ENCODE data around the gene GLB1L2. TPM values are rescaled to one million over a fixed set of nuclear protein-coding genes. Genes with fewer than 3 reads are reported as not detected.
A peak's percentile ranks its signal among the peaks of the same experiment; 100 is the strongest.
"Not testable (repeated sequence)": the region's sequence is repeated elsewhere in the genome, so short reads cannot be mapped to it uniquely, and the experiment has no call there.

Gene GLB1L2, protein sequence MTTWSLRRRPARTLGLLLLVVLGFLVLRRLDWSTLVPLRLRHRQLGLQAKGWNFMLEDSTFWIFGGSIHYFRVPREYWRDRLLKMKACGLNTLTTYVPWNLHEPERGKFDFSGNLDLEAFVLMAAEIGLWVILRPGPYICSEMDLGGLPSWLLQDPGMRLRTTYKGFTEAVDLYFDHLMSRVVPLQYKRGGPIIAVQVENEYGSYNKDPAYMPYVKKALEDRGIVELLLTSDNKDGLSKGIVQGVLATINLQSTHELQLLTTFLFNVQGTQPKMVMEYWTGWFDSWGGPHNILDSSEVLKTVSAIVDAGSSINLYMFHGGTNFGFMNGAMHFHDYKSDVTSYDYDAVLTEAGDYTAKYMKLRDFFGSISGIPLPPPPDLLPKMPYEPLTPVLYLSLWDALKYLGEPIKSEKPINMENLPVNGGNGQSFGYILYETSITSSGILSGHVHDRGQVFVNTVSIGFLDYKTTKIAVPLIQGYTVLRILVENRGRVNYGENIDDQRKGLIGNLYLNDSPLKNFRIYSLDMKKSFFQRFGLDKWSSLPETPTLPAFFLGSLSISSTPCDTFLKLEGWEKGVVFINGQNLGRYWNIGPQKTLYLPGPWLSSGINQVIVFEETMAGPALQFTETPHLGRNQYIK
- 1 to 10 TPM; 1.2 to 1.9 TPM for total RNA-seq

DNA sequence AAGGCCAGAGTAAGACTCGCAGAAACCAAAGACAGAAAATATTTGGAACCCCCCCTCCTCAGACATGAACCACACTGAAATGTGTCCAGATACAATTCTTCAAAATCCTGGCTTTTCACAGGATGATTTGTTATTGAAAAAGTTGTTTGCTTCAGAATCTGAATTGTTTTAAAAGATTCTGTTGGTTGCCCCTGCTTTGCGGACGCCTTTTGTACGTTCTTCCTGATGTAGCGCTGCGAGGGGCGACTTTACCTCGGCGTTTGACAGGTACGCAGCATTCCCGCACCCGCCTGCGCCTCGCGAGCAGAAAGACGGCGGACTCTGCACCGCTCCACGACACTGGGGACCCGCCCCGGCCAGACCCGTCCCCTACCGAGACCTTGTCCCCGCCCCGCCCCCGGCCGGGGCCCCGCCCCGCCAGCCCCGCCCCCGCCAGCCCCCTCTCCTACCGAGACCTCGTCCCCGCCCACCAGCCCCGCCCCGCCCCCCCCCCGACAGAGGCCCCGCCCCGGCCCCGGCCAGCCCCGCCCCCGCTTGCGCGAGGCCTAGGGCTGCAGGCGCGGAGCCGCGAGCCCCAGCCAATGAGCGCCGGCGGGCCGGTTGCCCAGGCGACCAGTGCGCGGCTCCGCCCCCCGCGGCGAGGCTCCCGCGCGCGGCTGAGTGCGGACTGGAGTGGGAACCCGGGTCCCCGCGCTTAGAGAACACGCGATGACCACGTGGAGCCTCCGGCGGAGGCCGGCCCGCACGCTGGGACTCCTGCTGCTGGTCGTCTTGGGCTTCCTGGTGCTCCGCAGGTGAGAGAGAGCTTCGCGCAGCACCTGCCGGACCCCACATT, at the start of gene GLB1L2:
Gene GLB1L2, plus strand, starts transcription at position 635 of the 835 bp plus-strand sequence. Its CDS starts 74 bp downstream, at position 709.
- Mint-ChIP-seq H3K27ac (no peak within 1 kb of the TSS), H3K4me3 (peak within 1 kb of the TSS; percentile 75)
- CTCF ChIA-PET: interaction anchor here (0.8 to 1.3 kb wide), 2 partner anchors 56 to 70 kb away, joined by 3 to 5 read pairs; no protein-coding TSS in a partner anchor

DNA sequence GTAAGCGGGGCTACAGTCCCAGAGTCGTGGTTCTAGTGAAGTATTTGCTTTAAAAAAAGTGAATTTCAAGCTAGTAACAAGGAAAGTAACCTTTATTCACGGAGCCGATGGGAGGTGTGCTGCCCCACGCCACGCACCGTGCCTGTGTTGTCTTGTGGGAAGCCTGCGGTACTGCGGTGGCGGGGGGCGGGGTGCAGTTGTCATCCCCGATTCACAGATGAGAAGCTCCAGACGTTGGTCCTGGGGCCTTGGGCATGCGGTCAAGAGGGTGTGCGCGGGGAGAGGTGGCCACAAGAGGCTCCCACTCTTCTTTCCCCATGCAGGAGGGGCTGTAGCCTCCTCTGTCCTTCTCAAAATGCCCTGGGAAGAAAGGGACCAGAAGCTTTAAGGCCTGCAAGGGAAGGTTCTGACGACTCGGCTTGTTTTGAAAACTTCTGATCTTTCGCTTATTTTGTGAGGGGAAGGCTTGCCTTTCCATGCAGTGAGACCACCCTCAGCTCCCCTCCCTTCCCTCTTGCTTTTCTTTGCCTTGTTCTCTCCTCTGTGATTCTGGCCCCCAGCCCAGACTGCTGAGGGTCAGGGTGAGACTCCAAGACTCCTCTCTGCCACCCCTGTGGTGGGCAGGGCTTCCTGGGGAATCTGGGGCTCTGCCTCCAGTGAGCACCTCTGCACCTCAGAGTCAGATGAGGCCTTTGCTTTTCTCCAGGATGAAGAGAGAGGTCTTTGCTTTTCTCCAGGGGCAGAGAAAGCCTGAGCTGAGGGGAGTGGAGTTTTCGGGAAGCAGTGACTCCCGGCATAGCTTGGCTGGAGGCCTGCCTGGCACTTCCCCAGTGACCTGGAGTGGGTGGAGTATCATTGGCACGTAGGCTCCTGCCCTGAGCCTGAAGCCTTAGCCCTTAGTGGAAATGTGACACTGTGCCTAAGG, 49.4 kb upstream of the GLB1L2 start:
- Mint-ChIP-seq H3K4me3 (no peak overlapping the region), H3K9me3 (ENCODE audit: insufficient read depth) (peaks cover 8% of the 10 kb centered on the region), H3K4me1 (ENCODE audit: low read depth) (peaks cover 6% of the 10 kb centered on the region), H3K27me3 (ENCODE audit: low read depth) (peaks cover 5% of the 10 kb centered on the region), H3K27ac (no peak overlapping the region), H3K36me3 (ENCODE audit: low read depth) (peaks cover 6% of the 10 kb centered on the region)
- ATAC-seq: no peak
- ChIA-PET POLR2A (no interaction called here), CTCF (interaction anchor here (0.9 kb wide), 1 partner anchor 18 kb away, joined by 3 read pairs; no protein-coding TSS in a partner anchor)
- no peak for DNase-seq

More for the DNA sequence above, at the start of gene GLB1L2:
- ATAC-seq: peak; percentile 97
- POLR2A ChIA-PET: no interaction called here
- H3K36me3 Mint-ChIP-seq (ENCODE audit: low read depth): no peaks in the 10 kb centered on the region
- H3K9me3 Mint-ChIP-seq (ENCODE audit: insufficient read depth): no peaks in the 10 kb centered on the region
- DNase-seq: peak; percentile 77
- peaks cover 13% of the 10 kb centered on the region for H3K4me1 Mint-ChIP-seq (ENCODE audit: low read depth)
- peaks cover 56% of the 10 kb centered on the region for H3K27me3 Mint-ChIP-seq (ENCODE audit: low read depth)

- Mint-ChIP-seq H3K4me3 (no peak overlapping the region), H3K9me3 (ENCODE audit: insufficient read depth) (peaks cover 1% of the 10 kb centered on the region), H3K4me1 (ENCODE audit: low read depth) (peaks cover 3% of the 10 kb centered on the region), H3K27ac (no peak overlapping the region), H3K27me3 (ENCODE audit: low read depth) (peaks cover 2% of the 10 kb centered on the region), H3K36me3 (ENCODE audit: low read depth) (peaks cover 1% of the 10 kb centered on the region)
- DNase-seq (no peak), ATAC-seq (no peak)
- POLR2A ChIA-PET: no interaction called here
- CTCF ChIA-PET: no interaction called here
Measured at GRCh38 chr11:134283461-134284230, 48.1 kb upstream of the GLB1L2 start.

DNA sequence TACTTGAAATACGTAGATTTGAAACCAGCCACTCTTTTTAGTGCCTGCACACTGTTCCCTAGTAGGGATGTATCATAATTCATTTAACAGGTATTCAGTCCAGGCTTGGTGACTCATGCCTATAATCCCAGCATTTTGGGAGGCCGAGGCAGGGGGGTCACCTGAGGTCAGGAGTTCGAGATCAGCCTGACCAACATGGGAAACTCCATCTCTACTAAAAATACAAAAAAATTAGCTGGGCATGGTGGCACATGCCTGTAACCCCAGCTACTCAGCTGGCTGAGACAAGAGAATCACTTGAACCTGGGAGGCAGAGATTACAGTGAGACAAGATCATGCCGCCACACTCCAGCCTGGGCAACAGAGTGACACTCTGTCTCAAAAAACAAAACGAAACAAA, 47.4 kb upstream of the GLB1L2 start:
- DNase-seq; H3K4me3 Mint-ChIP-seq; H3K9me3 Mint-ChIP-seq (ENCODE audit: insufficient read depth); H3K36me3 Mint-ChIP-seq (ENCODE audit: low read depth); H3K27me3 Mint-ChIP-seq (ENCODE audit: low read depth); ATAC-seq; H3K27ac Mint-ChIP-seq; H3K4me1 Mint-ChIP-seq (ENCODE audit: low read depth); POLR2A ChIA-PET; CTCF ChIA-PET: not testable (repeated sequence)

DNA sequence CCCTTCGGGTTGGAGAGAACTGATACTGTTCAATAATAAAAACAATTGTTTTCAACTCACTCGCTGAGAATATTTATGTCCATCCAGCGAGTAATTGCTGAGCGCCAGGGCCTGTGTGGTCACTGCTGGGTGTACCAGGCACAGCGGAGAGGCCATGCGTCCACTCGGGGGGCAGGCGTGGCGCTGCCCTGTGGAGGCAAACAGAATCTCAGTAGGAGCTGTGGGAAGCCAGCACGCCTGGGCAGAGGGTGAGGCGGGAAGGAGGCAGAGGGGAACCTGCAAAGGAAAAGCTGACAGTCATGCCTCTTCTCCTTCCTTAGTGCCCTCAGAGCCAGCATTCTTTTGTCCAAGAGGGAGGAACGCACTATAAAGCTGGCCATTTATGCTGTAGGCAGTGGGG, 44.2 kb upstream of the GLB1L2 start:
- ChIA-PET POLR2A (interaction anchor here (0.7 kb wide), 1 partner anchor 14 kb away, joined by 3 read pairs; no protein-coding TSS in a partner anchor), CTCF (interaction anchor here (1.2 kb wide), 1 partner anchor 8 kb away, joined by 3 read pairs; no protein-coding TSS in a partner anchor)
- H3K4me1 Mint-ChIP-seq (ENCODE audit: low read depth): no peaks in the 10 kb centered on the region
- H3K4me3 Mint-ChIP-seq: no peak overlapping the region
- DNase-seq (no peak), ATAC-seq (no peak)
- no peaks in the 10 kb centered on the region for H3K36me3 Mint-ChIP-seq (ENCODE audit: low read depth)
- H3K27me3 Mint-ChIP-seq (ENCODE audit: low read depth): no peaks in the 10 kb centered on the region
- no peaks in the 10 kb centered on the region for H3K9me3 Mint-ChIP-seq (ENCODE audit: insufficient read depth)
- H3K27ac Mint-ChIP-seq: no peak overlapping the region

DNA sequence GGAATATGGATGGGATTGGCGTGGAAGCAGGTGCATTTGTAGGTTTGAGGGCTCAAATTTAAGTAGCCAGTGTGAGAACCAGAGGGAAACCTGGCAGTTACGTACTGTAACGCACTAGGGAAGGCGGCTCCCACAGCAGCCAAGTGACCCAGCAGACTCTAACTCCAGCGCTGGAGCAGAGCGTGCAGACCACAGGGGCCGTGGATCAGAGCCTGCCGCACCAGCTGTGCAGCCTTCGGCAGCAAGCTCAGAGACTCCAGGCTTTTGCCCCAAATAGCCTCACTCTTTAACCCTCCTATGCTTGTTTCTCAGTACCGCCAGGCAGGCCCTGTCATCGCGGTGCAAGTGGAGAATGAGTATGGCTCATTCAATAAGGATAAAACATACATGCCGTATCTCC, 43.3 kb upstream of the GLB1L2 start:
- no peaks in the 10 kb centered on the region for H3K9me3 Mint-ChIP-seq (ENCODE audit: insufficient read depth)
- H3K36me3 Mint-ChIP-seq (ENCODE audit: low read depth): no peaks in the 10 kb centered on the region
- no peaks in the 10 kb centered on the region for H3K4me1 Mint-ChIP-seq (ENCODE audit: low read depth)
- H3K27ac Mint-ChIP-seq: no peak overlapping the region
- CTCF ChIA-PET: no interaction called here
- POLR2A ChIA-PET: no interaction called here
- no peak for ATAC-seq
- H3K27me3 Mint-ChIP-seq (ENCODE audit: low read depth): no peaks in the 10 kb centered on the region
- no peak overlapping the region for H3K4me3 Mint-ChIP-seq
- no peak for DNase-seq

DNA sequence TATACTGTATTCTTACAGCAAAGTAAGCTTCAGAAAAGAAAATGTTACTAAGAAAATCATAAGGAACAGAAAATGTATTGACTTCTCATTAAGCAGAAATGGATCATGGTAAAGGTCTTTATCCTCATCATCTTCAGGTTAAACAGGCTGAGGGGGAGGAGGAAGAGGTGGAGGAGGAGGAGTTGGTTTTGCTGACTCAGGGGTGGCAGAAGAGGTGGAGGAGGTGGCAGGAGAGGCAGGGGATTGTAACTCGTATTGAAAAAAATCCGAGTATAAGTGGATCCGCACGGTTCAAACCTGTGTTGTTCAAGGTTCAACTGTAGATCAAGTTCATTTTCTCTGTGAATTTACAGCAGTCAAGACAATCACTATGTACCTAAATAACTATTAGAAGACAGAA, 42.6 kb upstream of the GLB1L2 start:
- Mint-ChIP-seq H3K27ac (no peak overlapping the region), H3K4me3 (no peak overlapping the region), H3K27me3 (ENCODE audit: low read depth) (no peaks in the 10 kb centered on the region), H3K36me3 (ENCODE audit: low read depth) (no peaks in the 10 kb centered on the region), H3K4me1 (ENCODE audit: low read depth) (no peaks in the 10 kb centered on the region), H3K9me3 (ENCODE audit: insufficient read depth) (no peaks in the 10 kb centered on the region)
- DNase-seq (no peak), ATAC-seq (no peak)
- ChIA-PET CTCF (no interaction called here), POLR2A (no interaction called here)

GRCh38 chr11:134289789-134290188, 42.0 kb upstream of the GLB1L2 start:
- Mint-ChIP-seq H3K4me1 (ENCODE audit: low read depth) (no peaks in the 10 kb centered on the region), H3K9me3 (ENCODE audit: insufficient read depth) (no peaks in the 10 kb centered on the region), H3K27me3 (ENCODE audit: low read depth) (no peaks in the 10 kb centered on the region), H3K4me3 (no peak overlapping the region), H3K27ac (no peak overlapping the region), H3K36me3 (ENCODE audit: low read depth) (no peaks in the 10 kb centered on the region)
- ChIA-PET POLR2A (no interaction called here), CTCF (no interaction called here)
- ATAC-seq: no peak
- DNase-seq: no peak

DNA sequence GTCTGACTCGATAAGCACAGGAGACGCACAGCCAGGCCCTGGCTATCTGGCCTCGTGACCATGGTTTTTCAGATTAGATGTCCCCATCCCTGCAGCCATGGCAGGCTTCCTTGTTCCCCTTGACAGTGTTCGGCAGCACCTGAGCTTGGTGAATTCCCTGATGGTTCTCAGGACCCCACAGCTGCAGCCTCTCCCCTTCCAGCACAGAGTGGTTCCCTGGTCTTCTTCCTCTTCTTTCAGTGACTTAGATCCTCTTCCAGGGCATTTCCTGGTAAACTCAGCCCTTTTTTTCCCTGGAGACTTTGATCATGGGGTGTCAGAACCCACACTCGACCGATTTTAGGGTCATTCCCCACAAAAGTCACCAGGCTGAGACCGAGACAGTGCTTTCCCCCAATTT, 41.1 kb upstream of the GLB1L2 start:
- H3K9me3 Mint-ChIP-seq (ENCODE audit: insufficient read depth): no peaks in the 10 kb centered on the region
- ChIA-PET CTCF (no interaction called here), POLR2A (no interaction called here)
- no peak overlapping the region for H3K4me3 Mint-ChIP-seq
- no peaks in the 10 kb centered on the region for H3K36me3 Mint-ChIP-seq (ENCODE audit: low read depth)
- no peak for ATAC-seq
- H3K27ac Mint-ChIP-seq: no peak overlapping the region
- no peaks in the 10 kb centered on the region for H3K4me1 Mint-ChIP-seq (ENCODE audit: low read depth)
- no peaks in the 10 kb centered on the region for H3K27me3 Mint-ChIP-seq (ENCODE audit: low read depth)
- DNase-seq: no peak

DNA sequence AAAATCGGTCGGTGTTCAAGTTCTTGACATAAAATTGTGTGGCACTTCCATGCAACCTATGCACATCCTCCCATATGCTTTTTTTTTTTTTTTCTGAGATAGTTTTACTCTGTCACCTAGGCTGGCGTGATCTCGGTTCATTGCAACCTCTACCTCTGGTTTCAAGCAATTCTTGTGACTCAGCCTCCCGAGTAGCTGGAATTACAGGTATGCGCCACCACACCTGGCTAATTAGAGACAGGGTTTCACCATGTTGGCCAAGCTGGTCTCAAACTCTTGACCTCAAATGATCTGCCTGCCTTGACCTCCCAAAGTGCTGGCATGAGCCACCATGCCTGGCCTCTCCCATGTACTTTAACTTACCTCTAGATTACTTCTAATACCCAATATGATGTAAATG, 40.6 kb upstream of the GLB1L2 start:
- DNase-seq: no peak
- POLR2A ChIA-PET: no interaction called here
- Mint-ChIP-seq H3K4me1 (ENCODE audit: low read depth) (no peaks in the 10 kb centered on the region), H3K4me3 (no peak overlapping the region), H3K36me3 (ENCODE audit: low read depth) (peaks cover 2% of the 10 kb centered on the region), H3K27me3 (ENCODE audit: low read depth) (no peaks in the 10 kb centered on the region), H3K9me3 (ENCODE audit: insufficient read depth) (no peaks in the 10 kb centered on the region), H3K27ac (no peak overlapping the region)
- CTCF ChIA-PET: no interaction called here
- no peak for ATAC-seq

GRCh38 chr11:134292661-134293060, 39.1 kb upstream of the GLB1L2 start:
- no peaks in the 10 kb centered on the region for H3K9me3 Mint-ChIP-seq (ENCODE audit: insufficient read depth)
- ChIA-PET POLR2A (no interaction called here), CTCF (no interaction called here)
- ATAC-seq (no peak), DNase-seq (no peak)
- peaks cover 2% of the 10 kb centered on the region for H3K36me3 Mint-ChIP-seq (ENCODE audit: low read depth)
- no peak overlapping the region for H3K4me3 Mint-ChIP-seq
- H3K27me3 Mint-ChIP-seq (ENCODE audit: low read depth): no peaks in the 10 kb centered on the region
- H3K4me1 Mint-ChIP-seq (ENCODE audit: low read depth): no peaks in the 10 kb centered on the region
- H3K27ac Mint-ChIP-seq: no peak overlapping the region

All from activated CD8-positive, alpha-beta T cell treated with anti-CD3 and anti-CD28 coated beads, Interleukin-2, amount 10 ng/mL, durations not matched to agents 7 days and 5 days (primary cell).